GM12891 (cell line): ENCODE data around the gene ZBTB20.

Experiments
- POLR2A ChIP-seq: IDR thresholded peaks from 2 replicates; pipeline ENCODE4 v1.6.1; 2011; ENCODE audit warnings: low read depth, low read length, control low read depth
- POLR2AphosphoS5 ChIP-seq: IDR thresholded peaks from 2 replicates; pipeline ENCODE4 v1.6.1; 2011; ENCODE audit warnings: low read depth, low read length, control low read depth
- SPI1 ChIP-seq: IDR thresholded peaks from 2 replicates; pipeline ENCODE4 v1.6.1; 2011; ENCODE audit warnings: low read depth, low read length, control low read depth
- TAF1 ChIP-seq: IDR thresholded peaks from 2 replicates; pipeline ENCODE4 v1.6.1; 2011; ENCODE audit warnings: low read depth, low read length, control low read depth

GRCh38 chr3:114446600-114446999 is 700.5 kb downstream of the ZBTB20 start:
- TF ChIP-seq POLR2AphosphoS5 = no peak
- TF ChIP-seq POLR2A = no peak
- no peak for TF ChIP-seq TAF1
- no peak for TF ChIP-seq SPI1
